ENCODE data around the gene AOPEP.

DNA sequence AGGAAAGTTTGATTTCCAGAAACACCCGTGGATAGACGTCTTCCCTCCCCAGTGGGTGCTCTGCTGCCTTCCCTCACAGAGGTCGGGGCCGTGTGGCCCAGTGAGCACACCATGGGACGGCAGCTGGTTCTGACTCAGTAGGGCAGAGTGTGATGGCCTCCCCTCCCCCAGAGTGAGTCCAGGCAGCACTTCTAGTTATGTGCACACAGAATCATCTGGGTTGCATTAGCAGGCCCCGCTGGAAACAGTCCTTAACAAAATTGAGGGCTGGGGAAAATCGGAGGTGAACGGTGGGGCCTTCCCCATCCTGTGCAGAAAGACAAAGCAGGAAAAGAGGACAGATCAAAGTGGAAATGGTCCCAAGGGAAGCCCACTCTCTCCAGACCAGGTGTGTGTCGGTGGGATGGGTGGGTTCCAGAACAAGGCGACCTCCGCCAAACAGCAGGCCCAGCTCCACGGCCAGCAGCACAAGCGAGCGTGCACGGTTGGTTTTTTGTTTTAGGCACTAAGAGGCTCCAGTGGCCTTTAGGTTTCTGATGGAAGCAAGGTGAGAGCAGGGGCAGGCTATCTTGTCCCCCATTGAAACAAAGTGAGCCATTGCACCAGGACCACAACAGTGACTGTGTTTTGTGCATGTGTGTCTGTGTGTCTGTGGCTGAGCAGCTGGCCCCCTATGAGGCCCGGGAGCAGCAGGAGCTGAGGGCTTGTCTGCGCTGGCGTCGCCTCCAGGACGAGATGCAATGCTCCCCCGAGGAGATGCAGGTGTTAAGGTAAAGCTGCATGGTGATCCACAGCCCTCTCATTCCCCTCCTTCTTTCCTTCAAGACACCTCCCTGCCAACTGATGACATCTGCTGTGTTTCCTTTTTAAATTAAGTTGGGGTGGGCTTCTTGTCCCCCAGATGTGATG, 201.5 kb downstream of the AOPEP start:
- TF ChIP-seq, protein P1, sequence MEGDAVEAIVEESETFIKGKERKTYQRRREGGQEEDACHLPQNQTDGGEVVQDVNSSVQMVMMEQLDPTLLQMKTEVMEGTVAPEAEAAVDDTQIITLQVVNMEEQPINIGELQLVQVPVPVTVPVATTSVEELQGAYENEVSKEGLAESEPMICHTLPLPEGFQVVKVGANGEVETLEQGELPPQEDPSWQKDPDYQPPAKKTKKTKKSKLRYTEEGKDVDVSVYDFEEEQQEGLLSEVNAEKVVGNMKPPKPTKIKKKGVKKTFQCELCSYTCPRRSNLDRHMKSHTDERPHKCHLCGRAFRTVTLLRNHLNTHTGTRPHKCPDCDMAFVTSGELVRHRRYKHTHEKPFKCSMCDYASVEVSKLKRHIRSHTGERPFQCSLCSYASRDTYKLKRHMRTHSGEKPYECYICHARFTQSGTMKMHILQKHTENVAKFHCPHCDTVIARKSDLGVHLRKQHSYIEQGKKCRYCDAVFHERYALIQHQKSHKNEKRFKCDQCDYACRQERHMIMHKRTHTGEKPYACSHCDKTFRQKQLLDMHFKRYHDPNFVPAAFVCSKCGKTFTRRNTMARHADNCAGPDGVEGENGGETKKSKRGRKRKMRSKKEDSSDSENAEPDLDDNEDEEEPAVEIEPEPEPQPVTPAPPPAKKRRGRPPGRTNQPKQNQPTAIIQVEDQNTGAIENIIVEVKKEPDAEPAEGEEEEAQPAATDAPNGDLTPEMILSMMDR (IDR thresholded peaks at IDR 0.05; ENCODE audit: insufficient read depth, low read depth, low read length) = no peak
- no peak for TF ChIP-seq EZH2 (IDR thresholded peaks at IDR 0.05; ENCODE audit: insufficient read depth, low read length)

Data from astrocyte (in vitro differentiated cells and primary cell).